PC-9 (cell line): ENCODE data around the gene CHN1.

Experiments
- CTCF ChIP-seq: fragments of 200-600 bp; sonication (generic); conservative IDR thresholded peaks from 2 replicates; pipeline ENCODE4 v1.6.1; 2017; ENCODE audit warnings: mixed run types, antibody characterized with exemption, mild to moderate bottlenecking, moderate library complexity
- EZH2 ChIP-seq: fragments of 200-600 bp; sonication (generic); IDR thresholded peaks from 2 replicates; pipeline ENCODE4 v1.8.0; 2017; ENCODE audit warnings: antibody characterized with exemption, low read depth

- TF ChIP-seq CTCF: no peak
- no peak for TF ChIP-seq EZH2
Observed at GRCh38 chr2:174829550-174829949, 175.6 kb downstream of the CHN1 start.
